GM12878 (cell line): ENCODE results near the gene CMSS1. TPM values are rescaled to one million over a fixed set of nuclear protein-coding genes. Genes with fewer than 3 reads are reported as not detected.

ENCODE experiments used
- ATAC-seq: fragments of 200-7000 bp; cut with Tn5 transposase; 3 replicates; pipeline ENCODE4 v1.9.1; 2020; ENCODE audit warnings: mild to moderate bottlenecking, moderate library complexity
- BruUV-seq: library from RNA; stranded (reverse); fragments of 400-500 nt; replicated peaks from 2 replicates; lab custom pipeline; 2021; lab: Mats Ljungman, UMichigan
- CTCF ChIA-PET: fragments of 300-600 bp; sonication (Branson Sonifier 250); formaldehyde crosslinking; extraction: SDS; loops from one replicate; lab custom pipeline; 2021; ENCODE audit warnings: inconsistent platforms; lab: Yijun Ruan, JAX
- POLR2A ChIA-PET: fragments of 350-600 bp; formaldehyde crosslinking; extraction: SDS; loops from one replicate; lab custom pipeline; 2021; ENCODE audit warnings: inconsistent platforms; lab: Charles Lee
- RAD21 ChIA-PET: fragments of 300-600 bp; sonication (Branson Sonifier 250); formaldehyde crosslinking; loops from one replicate; lab custom pipeline; 2023; ENCODE audit warnings: antibody characterized with exemption; ENCODE audit not compliant: unreplicated experiment; lab: Charles Lee
- SMC1A ChIA-PET: fragments of 300-600 bp; sonication (Branson Sonifier 250); formaldehyde crosslinking; loops from one replicate; lab custom pipeline; 2023; ENCODE audit not compliant: unreplicated experiment, uncharacterized antibody; lab: Charles Lee
- DNase-seq: peaks from one replicate; pipeline ENCODE4 v3.0.0-alpha.2; 2011; ENCODE audit warnings: low read depth, low spot score
- FAIRE-seq: peaks from 3 replicates; lab custom pipeline; 2011; peaks lifted over from hg19 to GRCh38; lab: Jason Lieb, UNC
- H2AFZ ChIP-seq: 2 replicates; pipeline ENCODE4 v1.6.0; 2011; ENCODE audit warnings: low read depth, low read length, control low read depth; ENCODE audit not compliant: control insufficient read depth
- H3K27ac ChIP-seq: 2 replicates; pipeline ENCODE4 v1.5.1; 2011; ENCODE audit warnings: control low read depth; ENCODE audit not compliant: control insufficient read depth, insufficient read depth
- H3K27me3 ChIP-seq, 2 experiments: replicated peaks in 1 of 2; 2 replicates each; pipeline versions ENCODE4 v1.6.0 to v1.6.1; 2011; ENCODE audit warnings: low read length in 1 of 2; ENCODE audit not compliant: control insufficient read depth in 2 of 2, insufficient read depth in 2 of 2
- H3K36me3 ChIP-seq, 2 experiments: 2 replicates each; pipeline ENCODE4 v1.5.1; 2011; ENCODE audit warnings: low read length in 1 of 2; ENCODE audit not compliant: control insufficient read depth in 2 of 2, insufficient read depth in 2 of 2
- H3K4me1 ChIP-seq: 2 replicates; pipeline ENCODE4 v1.6.1; 2011; ENCODE audit warnings: mild to moderate bottlenecking, low read length, moderate library complexity, mixed read lengths; ENCODE audit not compliant: control insufficient read depth, insufficient read depth
- H3K4me2 ChIP-seq: 2 replicates; pipeline ENCODE4 v1.6.0; 2011; ENCODE audit warnings: control low read depth; ENCODE audit not compliant: control insufficient read depth, insufficient read depth
- H3K4me3 ChIP-seq: fragments of 200-600 bp; sonication (generic); 2 replicates; pipeline ENCODE4 v1.5.1; 2016
- H3K79me2 ChIP-seq: 2 replicates; pipeline ENCODE4 v1.6.0; 2011; ENCODE audit warnings: low read length; ENCODE audit not compliant: control insufficient read depth, insufficient read depth
- H3K9ac ChIP-seq: 2 replicates; pipeline ENCODE4 v1.8.0; 2011; ENCODE audit warnings: low read length, control low read depth, mixed read lengths; ENCODE audit not compliant: control insufficient read depth, insufficient read depth
- H3K9me3 ChIP-seq: replicated peaks from 3 replicates; pipeline ENCODE4 v1.5.1; 2011; ENCODE audit warnings: mild to moderate bottlenecking, low read length; ENCODE audit not compliant: control insufficient read depth, insufficient read depth
- H4K20me1 ChIP-seq: 2 replicates; pipeline ENCODE4 v1.6.0; 2011; ENCODE audit not compliant: control insufficient read depth, insufficient read depth
- E4F1 ChIP-seq: fragments of 450-650 bp; IDR thresholded peaks from 2 replicates; pipeline ENCODE4 v1.6.1; 2018; ENCODE audit warnings: borderline replicate concordance, mild to moderate bottlenecking; ENCODE audit not compliant: partially characterized antibody
- HDAC2 ChIP-seq: fragments of 200-600 bp; sonication (generic); IDR thresholded peaks from 2 replicates; pipeline ENCODE4 v1.6.1; 2017
- SP1 ChIP-seq: IDR thresholded peaks from one replicate; pipeline ENCODE4 v1.6.1; 2011; ENCODE audit warnings: low read depth, low read length
- ZBTB33 ChIP-seq: fragments of 450-650 bp; IDR thresholded peaks from 2 replicates; pipeline ENCODE4 v1.6.1; 2017; ENCODE audit warnings: mild to moderate bottlenecking
- WGBS: methylation state at CpG from one replicate; pipeline ENCODE4 v1.1.6; 2016; ENCODE audit warnings: low lambda C conversion rate; ENCODE audit not compliant: insufficient replicate concordance, insufficient coverage; ENCODE audit errors: missing lambda C conversion rate; 5-methylcytosine and 5-hydroxymethylcytosine counted together
- in situ Hi-C: fragments of 300-500 bp; cut with MboI; formaldehyde crosslinking; loops from 9 replicates; pipeline ENCODE4 v1.14.3; 2018; ENCODE audit warnings: mixed read lengths
- intact Hi-C: fragments of 100-400 bp; cut with micrococcal nuclease; formaldehyde crosslinking; loops from one replicate; pipeline ENCODE4 v1.14.2; 2022; ENCODE audit not compliant: unreplicated experiment
- polyA plus RNA-seq, 11 experiments: library from polyadenylated mRNA; depleted of rRNA in 4 of 11; unstranded in 6 of 11; stranded (reverse) in 5 of 11; fragments of >200 nt; fragmentation: Nextera tagmentation in 4 of 11; fragmentation: Illumina TruSeq in 1 of 11; extraction: Ambion mirVana in 4 of 11; extraction: Trizol in 1 of 11; gene quantifications; 1 replicate in 1 of 11; 2 replicates in 10 of 11; pipeline versions ENCODE4 v1.2.1 to v1.2.3, GENCODE V29; 2011 to 2016; ENCODE audit warnings: inconsistent platforms in 2 of 11, missing spikeins in 2 of 11, low read depth in 1 of 11
- total RNA-seq, 4 experiments: library from RNA; depleted of rRNA in 3 of 4; stranded (reverse); fragments of >200 nt in 3 of 4; fragmentation: Illumina TruSeq in 1 of 4; extraction: Trizol in 1 of 4; gene quantifications; 2 replicates each; pipeline versions ENCODE4 v1.2.1 to v1.2.3, GENCODE V29; 2013 to 2021

The CMSS1 gene
- total and polyA plus RNA-seq, 10 of the 15 experiments (the other 5 are each of a cell fraction or from before 2014, with no cell fraction given): 31.0 to 118 (median 70.1) TPM

GRCh38 chr3:99870712-99871111 is 53.0 kb downstream of the CMSS1 start:
- Histone ChIP-seq H3K27ac (no peak overlapping the region), H3K9me3 (no peaks in the 10 kb centered on the region), H3K4me2 (no peak overlapping the region), H4K20me1 (no peaks in the 10 kb centered on the region), H3K4me3 (no peak overlapping the region), H2AFZ (no peak overlapping the region), H3K36me3 (no peaks in the 10 kb centered on the region), H3K27me3 (no peaks in the 10 kb centered on the region), H3K4me1 (peaks cover 38% of the 10 kb centered on the region), H3K9ac (no peak overlapping the region), H3K79me2 (peaks cover 21% of the 10 kb centered on the region)
- 100% methylated on average over 2 of the region's 2 CpGs for WGBS
- TF ChIP-seq SP1: no peak
- no peak for TF ChIP-seq HDAC2
- no peak for TF ChIP-seq ZBTB33
- TF ChIP-seq E4F1: no peak
- ChIA-PET POLR2A (interaction anchor here (0.7 to 1.2 kb wide), 4 partner anchors 9 to 446 kb away, joined by 3 to 5 read pairs (median 4); no protein-coding TSS in a partner anchor), RAD21 (interaction anchor here (0.9 to 1.7 kb wide), 5 partner anchors 11 to 177 kb away, joined by 3 to 7 read pairs (median 4); no protein-coding TSS in a partner anchor), CTCF (interaction anchor here (0.7 to 1.5 kb wide), 3 partner anchors 27 to 383 kb away, joined by 3 to 5 read pairs (median 4); no protein-coding TSS in a partner anchor), SMC1A (interaction anchor here (0.7 to 3.3 kb wide), 9 partner anchors 8 to 136 kb away, joined by 3 to 13 read pairs (median 5); no protein-coding TSS in a partner anchor)
- DNase-seq (no peak), FAIRE-seq (no peak), ATAC-seq (no peak)
- intact Hi-C loops: no loop called here
- in situ Hi-C loops: no loop called here
- BruUV-seq: no TSS peak
